ENCODE results near the gene NBPF9.
"Not testable (repeated sequence)": the region's sequence is repeated elsewhere in the genome, so short reads cannot be mapped to it uniquely, and the experiment has no call there.

NBPF9 gene, protein sequence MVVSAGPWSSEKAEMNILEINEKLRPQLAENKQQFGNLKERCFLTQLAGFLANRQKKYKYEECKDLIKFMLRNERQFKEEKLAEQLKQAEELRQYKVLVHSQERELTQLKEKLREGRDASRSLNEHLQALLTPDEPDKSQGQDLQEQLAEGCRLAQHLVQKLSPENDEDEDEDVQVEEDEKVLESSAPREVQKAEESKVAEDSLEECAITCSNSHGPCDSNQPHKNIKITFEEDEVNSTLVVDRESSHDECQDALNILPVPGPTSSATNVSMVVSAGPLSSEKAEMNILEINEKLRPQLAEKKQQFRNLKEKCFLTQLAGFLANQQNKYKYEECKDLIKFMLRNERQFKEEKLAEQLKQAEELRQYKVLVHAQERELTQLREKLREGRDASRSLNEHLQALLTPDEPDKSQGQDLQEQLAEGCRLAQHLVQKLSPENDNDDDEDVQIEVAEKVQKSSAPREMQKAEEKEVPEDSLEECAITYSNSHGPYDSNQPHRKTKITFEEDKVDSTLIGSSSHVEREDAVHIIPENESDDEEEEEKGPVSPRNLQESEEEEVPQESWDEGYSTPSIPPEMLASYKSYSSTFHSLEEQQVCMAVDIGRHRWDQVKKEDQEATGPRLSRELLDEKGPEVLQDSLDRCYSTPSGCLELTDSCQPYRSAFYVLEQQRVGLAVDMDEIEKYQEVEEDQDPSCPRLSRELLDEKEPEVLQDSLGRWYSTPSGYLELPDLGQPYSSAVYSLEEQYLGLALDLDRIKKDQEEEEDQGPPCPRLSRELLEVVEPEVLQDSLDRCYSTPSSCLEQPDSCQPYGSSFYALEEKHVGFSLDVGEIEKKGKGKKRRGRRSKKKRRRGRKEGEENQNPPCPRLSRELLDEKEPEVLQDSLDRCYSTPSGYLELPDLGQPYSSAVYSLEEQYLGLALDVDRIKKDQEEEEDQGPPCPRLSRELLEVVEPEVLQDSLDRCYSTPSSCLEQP (N-terminal part only)

DNA sequence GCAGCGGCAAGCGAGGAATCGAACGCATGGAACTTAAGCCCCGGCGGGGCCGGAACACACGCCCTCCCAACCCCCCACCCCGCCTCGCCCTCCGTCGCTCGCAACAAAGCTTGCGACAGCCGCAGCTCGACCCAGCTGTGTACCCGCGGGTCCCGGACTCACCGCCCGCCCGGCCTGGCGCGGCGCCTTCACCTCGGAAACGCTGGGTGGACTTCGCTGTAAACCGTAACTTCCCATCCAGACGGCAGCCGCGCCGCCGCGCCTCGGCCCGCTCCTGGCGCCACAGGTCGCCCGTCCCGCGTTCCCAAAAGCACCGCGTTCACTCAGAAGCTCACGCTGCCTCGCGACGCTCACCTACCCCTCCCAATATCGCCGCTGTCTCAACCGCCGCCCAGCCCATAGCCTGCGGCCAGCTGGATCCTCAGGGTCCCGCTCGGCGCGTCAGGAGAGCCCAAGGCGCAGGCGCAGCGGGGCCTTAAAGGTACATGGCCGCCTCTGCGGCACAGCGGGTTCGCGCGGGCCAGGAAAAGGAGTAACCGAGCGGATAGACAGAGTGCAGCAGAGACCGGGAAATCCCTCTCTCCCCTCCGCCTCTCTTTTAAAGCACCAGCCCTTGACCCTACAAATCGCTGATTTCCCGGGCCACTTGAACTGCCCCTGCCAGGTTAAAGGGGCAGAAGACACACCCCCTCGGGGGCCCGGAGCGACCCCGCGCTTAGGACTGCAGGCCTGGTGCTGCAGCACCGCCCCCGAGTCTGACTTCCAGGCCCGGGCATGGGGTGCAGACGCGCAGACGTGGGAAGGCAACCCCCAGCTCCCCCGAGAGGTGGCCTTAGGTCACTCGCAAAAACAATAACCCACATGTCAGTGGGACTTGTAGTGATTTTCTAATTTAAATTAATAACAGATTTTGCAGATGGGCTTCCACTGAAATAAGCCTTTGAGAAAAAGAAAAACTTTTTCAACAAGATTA, at the start of gene NBPF9:
TSS of gene NBPF9 (minus strand) at position 443 of the 973 bp plus-strand sequence. CDS start 21,412 bp downstream, outside the sequence.
- DNase-seq: peak; percentile 60

DNA sequence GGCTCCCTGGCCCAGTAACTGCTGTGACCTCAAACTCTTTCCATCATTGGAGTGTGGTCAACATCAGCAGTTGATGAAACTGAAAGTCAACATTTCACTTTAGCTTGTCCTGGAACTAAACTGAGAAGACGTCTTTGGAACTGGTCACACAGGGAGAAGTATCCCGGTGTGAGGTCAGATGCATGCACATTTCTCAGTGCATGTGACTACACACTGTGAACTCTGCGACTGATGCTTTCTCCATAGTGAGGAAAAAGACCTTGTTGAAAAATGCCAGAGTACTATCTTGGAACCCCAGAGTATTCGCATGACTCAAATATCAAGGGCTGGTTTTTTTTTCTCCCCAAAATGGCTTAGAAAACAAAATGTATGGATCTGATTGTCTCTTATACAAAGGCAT, 46.6 kb upstream of the NBPF9 start:
- not testable (repeated sequence) for DNase-seq

DNA sequence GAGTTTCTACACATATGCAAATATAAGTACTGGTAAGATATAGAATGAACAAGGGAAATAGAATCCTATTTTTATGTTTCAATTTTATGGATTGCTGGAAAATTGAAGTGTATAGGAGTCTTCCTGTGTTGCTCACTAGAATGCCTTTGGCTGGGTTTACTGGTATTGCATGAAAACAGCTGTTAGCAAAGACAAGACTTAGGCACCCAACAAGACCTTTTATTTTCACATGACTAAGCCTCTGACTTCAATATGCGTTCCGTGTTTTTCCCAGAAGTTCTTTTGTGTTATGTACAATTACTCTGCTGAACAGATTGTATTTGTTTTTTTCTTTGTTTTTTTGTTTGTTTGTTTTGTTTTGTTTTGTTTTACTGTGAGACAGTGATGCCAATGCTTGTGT, 34.2 kb upstream of the NBPF9 start:
- DNase-seq: not testable (repeated sequence)

DNA sequence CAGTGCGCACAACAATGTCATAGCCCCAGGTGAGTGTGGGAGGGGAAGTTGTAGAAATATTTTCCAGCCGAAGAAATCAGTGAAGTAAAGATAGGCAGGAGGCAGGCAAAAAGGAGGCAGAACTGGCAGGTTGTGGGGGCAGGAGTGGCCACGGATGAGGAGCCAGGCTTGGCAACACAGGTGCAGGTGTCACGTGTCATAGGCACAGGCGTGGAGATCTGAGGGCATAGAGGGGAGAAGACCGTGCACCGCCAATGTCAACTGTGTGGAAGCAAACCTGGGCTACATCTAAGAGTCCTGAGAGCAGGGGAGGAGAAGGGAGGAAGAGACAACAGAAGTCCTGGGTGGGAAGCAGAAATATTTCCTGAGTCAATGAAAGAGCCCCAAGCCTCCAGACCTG, 27.6 kb upstream of the NBPF9 start:
- not testable (repeated sequence) for DNase-seq

DNA sequence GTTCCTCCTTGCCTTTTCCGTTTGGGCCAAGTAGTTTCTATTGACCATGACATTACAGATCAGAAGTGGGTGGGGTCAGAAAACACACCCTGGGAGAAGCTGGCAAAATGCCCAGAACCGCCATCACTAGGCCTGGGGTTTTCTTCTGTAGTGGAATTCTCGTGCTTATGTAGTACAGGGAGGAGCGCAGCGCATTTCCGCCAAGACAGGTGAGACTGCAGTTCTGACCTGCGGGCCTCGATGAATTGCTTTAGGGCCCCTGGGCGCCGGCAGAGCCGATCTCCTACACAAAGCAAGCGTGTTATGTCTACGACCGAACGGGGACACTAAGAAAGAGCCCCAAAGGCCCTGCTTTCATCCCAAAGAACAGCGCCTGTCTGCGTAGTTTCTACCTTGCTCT, 25.9 kb upstream of the NBPF9 start:
- not testable (repeated sequence) for DNase-seq

DNA sequence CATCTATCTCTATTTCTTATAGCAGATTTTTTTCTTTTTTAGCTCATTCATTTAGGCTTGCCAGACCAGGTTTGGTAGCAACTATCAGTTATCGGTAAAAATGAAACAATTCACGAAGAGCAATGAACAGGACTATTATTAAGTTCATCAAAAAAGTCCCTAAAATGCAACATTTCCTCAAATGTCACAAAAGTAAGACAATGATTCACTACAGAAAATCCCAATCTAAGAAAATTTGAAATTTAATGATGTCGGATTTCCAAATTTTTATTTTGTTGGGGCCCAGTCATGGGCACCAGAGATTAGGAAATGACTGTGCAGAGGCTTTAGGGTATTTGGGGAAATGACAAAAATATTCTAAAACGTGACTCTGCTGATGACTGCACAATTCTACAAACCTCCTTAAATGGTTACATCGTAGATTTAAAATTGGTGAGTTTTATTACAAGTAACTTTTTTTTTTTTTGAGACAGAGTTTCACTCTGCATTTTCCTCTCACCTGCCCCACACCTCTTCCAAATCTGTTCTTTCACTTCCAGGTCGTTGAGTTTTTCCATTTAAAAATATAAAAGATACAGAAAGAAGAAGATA, 23.3 kb upstream of the NBPF9 start:
- not testable (repeated sequence) for DNase-seq

DNA sequence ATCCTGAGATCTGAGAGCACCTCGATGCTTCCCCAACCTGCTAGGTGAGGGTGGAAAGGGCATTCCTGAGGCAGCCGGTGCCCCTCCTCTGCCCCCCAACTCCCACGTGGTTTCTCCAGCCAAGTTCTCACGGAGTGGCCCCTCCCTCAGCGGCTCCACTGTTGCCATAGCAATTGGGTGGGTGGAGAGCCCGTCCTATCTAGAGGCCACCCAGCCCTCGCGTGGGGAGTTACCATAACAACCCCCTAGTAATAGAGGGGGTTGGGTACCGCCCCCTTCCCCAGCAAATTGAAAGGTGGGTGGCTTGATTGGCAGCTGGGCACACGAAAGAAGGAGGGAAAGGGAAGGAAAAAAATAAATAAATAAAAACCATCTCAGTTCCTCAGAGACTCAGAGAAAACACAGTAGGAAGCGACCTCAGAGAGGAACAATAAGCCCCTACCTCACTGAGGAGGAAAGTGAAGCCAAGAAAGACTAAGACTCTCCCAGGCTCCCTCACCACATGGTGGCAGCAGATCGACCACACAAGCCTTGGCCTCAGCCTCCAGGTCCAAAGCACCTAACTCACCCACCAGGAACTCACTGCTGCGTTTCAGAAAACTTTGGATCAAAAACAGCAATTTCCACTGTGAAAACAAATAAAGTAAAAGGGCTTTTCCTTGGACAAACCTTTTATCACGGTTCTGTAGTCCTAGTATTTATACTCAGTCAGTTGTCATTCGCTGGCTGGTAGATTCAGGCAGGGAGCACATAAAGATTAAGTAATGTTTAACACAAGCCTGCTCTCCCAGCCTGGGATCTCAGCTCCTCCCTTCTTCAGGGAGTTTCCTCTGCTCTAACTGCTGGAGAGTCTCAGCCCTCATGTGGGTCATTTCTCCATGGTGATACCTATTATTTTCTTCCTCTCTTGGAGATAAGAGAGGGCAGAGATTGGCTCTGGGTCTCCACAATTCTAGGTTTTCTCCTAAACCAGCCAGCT, 20.9 kb upstream of the NBPF9 start:
- DNase-seq: not testable (repeated sequence)

DNA sequence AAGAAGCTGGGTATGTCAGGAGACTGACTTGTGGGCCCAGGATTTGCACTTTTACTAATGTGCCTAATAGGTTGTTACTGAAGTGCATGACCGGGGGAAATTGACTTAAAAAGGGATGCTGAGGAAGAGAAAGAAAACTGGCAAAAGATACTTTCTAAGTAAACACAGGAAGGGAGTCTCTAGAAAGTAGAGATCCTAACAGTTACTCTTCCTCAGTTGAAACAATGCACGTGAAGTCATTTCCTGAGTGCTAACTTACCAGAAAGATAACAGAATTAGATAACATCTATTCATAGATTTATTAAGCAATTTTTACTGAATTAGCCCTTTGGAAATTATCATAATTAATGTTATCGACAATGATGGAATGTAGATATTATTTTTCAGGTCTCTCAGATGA, 9.5 kb upstream of the NBPF9 start:
- not testable (repeated sequence) for DNase-seq

DNA sequence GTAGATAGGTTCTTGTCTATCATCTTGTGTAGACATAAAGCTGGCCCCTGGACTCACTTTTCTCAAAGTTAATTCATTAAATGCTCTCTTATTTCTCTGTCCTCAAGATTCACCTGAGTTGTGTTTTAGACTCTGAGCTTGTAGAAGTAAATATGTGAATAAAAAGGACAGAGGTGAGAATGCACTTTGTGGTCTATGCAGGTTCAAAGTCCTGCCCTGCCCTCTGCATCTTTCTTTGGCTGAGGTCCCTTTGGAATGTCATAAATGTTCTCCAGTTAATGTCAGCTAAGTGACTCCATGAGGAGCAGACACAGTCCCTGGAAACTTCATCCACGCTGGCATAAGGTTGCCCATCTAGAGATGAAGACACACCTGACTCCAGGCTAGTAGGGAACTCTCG, 7.0 kb upstream of the NBPF9 start:
- not testable (repeated sequence) for DNase-seq

DNA sequence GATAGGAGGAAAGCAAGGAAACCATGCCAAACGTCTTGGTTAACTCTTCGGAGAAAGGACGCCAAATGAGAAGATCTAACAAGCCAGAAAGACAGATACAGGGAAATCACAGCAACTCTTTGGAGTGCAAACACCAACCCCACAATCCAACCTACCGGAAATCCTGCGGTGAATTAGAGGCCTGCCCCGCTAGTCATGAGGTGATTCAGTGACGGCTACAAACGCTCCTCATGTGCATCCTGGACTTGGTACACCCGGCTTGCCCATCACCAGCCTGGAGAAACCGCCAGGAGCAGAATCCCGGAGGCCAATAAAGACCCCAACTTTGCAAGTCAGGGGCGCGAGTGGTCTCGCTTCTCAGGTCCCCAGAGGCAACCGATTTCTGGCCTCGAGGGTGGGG, 777 bp downstream of the NBPF9 start:
- DNase-seq: peak; percentile 67

DNA sequence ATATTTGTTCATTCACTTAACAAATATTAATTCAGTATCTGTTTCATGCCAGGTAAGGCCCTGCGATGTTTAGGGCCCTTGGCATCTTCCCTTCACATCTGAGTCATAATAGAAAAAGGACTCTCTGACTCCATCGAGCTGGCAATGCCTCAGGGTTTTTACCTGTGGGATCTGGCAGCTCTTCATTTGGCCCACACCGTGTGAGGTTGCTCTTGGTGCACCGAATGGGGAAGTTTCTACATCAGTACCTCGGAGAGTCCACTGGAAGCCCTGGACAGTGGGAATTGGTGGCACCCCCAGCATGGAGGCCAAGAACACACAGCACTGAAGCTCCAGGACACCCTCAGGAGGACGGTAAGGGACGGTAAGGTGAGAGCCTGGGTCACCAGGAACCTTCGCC, 5.1 kb downstream of the NBPF9 start:
- DNase-seq: not testable (repeated sequence)

DNA sequence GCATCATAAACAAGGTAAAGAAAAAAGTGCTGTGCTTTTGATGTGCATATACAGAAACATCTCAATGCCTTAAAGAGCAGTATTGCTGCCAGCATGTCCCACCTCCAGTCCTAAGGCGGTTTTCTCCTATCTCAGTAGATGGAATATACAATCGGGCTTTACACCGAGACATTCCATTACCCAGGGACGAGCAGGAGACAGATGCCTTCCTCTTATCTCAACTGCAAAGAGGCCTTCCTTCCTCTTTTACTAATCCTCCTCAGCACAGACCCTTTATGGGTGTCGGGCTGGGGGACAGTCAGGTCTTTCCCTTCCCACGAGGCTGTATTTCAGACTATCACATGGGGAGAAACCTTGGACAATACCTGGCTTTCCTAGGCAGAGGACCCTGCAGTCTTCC, 10.2 kb downstream of the NBPF9 start:
- DNase-seq: not testable (repeated sequence)

DNA sequence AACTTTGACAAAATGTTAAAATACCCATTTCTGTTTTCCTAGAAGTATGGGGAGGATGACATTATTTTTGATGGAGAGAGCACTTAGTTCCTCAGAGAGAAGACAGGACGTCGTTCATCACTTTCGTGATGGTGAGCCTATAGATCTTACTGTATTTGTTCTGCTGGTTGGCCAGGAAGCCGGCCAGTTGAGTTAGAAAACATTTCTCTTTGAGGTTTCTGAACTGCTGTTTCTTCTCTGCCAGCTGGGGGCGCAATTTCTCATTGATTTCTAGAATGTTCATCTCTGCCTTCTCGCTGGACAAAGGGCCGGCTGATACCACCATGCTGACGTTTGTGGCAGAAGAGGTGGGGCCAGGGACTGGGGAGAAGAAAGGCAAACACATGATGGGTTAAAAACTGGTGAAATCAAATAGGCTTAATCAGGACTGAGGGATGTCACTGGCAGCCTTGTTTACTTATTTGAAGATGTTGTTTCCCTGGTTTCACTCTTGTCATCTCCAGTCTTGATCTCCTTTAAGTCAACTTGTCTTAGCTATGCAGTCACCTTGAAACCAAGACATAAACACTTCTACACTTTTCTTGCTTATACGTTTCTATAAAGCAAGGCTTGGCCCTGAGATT, 27.7 kb downstream of the NBPF9 start:
- not testable (repeated sequence) for DNase-seq

DNA sequence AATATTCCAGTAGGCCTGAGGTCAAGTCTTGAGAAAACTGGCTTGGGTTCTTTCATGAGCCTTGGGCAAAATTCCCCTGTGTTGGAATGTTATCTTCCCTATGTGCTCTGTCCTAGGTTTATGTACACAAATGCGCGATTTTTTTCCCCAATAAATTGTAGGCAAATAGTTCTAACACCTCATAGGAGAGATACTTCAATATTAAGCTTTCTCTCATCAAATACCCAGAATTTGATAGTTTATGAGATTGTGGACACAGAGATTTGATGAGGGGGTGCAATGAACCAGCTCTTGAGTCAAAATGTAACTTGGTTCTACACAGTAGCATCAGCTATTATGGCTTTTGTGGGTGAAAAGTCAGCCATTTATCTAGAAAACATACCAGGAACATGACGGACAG, 38.7 kb downstream of the NBPF9 start:
- DNase-seq: peak; percentile 1

DNA sequence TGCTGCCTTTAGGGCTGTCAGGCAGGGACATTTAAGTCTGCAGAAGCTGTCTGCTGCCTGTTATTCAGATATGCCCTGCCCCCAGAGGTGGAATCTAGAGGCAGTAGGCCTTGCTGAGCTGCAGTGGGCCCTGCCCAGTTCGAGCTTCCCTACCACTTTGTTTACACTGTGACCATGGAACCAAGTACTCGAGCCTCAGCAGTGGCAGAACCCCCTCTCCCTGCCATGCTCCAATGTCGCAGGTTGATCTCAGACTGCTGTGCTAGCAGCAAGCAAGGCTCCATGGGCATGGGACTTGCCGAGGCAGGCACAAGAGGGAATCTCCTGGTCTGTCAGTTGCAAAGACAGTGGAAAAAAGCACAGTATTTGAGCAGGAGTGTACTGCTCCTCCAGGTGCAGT, 60.3 kb downstream of the NBPF9 start:
- not testable (repeated sequence) for DNase-seq

DNA sequence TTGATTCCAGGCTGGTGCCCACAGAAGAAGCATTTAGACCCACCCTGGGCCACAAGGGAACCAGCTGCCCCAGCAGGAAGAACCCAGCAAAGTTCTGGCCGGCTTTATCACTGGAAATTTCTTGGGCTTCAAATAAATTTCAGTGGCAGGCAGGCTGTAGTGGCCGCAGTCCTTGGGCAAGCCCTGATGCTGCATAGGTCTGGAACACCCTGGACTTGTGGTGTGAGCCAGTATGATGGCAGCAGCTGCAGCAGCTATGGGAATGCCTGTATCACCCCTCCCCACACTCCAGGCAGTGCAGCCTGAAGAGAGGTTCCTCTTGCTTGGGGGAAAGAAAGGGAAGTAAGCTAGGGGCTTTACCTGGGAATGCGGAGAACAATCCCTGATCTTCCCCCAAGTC, 69.4 kb downstream of the NBPF9 start:
- DNase-seq: not testable (repeated sequence)

DNA sequence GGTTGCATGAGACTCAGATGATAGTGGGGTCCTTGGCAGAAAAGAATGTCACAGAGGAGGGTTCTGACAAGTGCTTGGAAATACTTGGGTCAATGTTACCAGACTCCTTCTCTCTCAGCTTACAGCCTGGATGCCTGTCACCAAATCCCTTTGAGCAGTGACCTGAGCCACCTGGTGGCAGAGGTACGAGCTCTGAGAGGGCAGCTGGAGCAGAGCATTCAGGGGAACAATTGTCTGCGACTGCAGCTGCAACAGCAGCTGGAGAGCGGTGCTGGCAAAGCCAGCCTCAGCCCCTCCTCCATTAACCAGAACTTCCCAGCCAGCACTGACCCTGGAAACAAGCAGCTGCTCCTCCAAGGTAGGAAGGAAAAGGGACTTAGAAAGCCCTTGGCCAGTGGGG, 79.0 kb downstream of the NBPF9 start:
- DNase-seq: not testable (repeated sequence)

DNA sequence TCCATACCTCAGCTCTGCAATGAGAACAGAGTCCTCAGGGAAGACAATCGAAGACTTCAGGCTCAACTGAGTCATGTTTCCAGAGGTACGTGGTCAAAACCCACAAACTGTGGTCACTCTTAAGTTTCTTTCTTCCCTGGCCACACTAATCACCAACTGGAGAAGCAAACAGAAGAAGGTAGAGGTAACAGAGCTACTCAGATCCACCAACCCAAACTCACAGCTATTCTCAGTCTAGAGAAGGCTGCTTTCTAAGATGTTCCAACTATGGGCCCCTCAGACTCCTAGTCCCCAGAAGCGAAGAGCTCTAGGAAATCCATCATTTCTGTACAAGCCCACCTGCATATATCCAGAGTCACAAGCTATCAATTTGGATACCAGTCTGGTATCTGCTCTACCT, 84.8 kb downstream of the NBPF9 start:
- DNase-seq: not testable (repeated sequence)

DNA sequence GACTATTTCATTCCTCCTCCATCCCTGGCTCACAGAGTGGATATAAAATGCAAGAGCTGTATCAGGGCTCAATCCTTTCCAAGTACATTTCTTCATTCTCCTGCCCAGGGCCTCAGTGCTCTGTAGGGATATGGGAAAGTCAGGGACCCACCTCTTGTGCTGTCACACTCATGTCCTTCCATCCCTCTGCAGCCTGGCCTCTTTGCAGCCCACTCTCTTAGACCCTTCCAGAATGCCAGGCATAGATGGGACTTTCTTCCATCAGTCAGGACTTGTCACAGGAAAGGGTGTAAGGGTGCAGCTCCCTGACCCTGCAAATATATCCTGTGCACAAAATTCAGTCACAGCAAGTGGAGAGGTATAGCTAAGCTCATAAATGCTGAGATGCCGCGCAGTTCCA, 86.7 kb downstream of the NBPF9 start:
- not testable (repeated sequence) for DNase-seq

DNA sequence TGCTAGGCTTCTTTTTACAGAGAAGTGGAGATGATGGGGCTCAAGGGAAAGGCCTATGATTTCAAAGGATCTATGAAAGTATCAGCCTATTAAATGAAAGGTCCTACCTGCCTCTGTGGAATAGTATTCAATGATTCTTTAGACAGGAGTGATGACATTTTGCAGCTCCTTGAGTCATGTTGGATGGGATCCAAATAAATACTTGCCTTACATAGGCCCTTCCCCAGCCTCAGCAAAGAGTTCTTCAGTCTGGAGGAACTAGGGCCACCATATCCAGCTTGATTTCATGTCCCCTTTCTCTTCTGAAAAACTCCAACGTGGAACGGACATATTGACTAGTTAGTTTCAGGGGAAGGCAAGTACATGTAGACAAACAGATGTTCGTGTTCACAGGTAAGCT, 87.8 kb downstream of the NBPF9 start:
- DNase-seq: not testable (repeated sequence)
